Left cardiac atrium (tissue), 4 donors: ENCODE measurements around the gene KPNA3. TPM values are rescaled to one million over a fixed set of nuclear protein-coding genes. Genes with fewer than 3 reads are reported as not detected.
"Not testable (repeated sequence)": the region's sequence is repeated elsewhere in the genome, so short reads cannot be mapped to it uniquely, and the experiment has no call there.

Experiments
- ATAC-seq, 2 donors: fragments of 200-7000 bp; cut with Tn5 transposase; one replicate each; pipeline ENCODE4 v1.9.1; 2020; ENCODE audit warnings: mild to moderate bottlenecking in 2 of 2, moderate library complexity in 2 of 2
- DNase-seq: peaks from one replicate; pipeline ENCODE4 v3.0.0-alpha.2; 2020
- intact Hi-C, 2 donors: fragments of 100-400 bp; cut with DNase I; formaldehyde crosslinking; loops; one replicate each; pipeline versions ENCODE4 v1.14.1 to v1.15.1; 2022 to 2023
- total RNA-seq, 2 donors: library from RNA; stranded (reverse); fragmentation: NEBNext Ultra II Directional; extraction: Animal tissue kit (Norgen Biotek cat#: 25700); gene quantifications; one replicate each; pipeline ENCODE4 v1.2.1, GENCODE V29; 2021
- donor health status: DM: no; HTN: yes; CAD: no.
- donor health status: DM: no; HTN: yes; CAD: no; lungs with severe emphysema.
- donor health status: DM: yes; HTN: yes; CAD: no.
- donor health status: Dilated cardiomyopathy.

KPNA3 gene
- total RNA-seq, 2 donors from 2014 or later, result 39.3 to 44.9 TPM

- ATAC-seq (no peak), DNase-seq (no peak)
- intact Hi-C loops, result no loop called here
These were observed 19.0 kb upstream of the KPNA3 start for GRCh38 chr13:49811527-49811908.

DNA sequence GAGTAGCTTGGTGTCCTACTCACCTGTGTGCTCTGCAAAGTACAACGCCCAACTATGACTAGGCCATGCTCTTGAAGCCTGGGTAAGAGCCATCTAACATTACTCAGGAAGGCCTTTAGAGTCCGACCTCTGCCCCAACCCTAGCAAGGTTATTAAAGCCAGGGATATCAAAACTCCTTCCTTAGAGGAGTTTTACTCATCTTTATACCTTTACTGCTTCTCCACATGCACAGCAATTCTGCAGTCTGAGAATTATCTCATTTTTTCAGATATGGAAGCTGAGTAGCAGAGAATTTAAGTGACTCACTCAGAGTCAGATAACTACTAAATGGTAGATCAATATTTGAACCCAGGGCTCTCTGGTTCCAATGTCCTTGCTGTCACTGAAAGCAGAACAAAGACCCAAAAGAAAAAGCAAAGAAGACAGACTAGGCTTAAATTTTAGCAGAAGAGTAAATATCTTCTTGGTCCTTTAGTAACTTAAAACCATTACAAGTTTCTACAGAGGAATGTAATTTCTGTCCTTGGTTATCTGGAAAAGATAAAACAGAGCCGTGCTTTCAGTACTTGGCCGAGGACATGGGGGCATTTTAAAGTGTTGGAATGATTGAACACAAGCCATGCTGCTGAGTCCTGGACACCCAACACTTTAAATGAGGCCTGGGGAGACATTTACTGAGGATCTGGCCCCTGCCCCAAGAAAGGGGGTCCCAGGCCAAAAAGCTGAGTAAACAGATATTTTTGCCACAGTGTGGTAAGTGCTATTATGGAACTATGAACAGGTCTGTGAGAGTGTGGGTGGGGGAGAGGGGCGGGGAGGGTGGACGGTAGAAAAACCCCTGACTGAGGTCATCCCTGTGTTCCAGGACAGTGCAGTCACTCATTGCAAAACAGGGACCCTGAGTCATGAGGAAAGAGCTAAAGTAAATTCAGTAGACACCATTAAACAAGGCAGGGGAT lies 18.4 kb upstream of the KPNA3 start:
- DNase-seq (peak; percentile 34), ATAC-seq (peak; percentile 80 to 89)
- intact Hi-C loops, result no loop called here

DNA sequence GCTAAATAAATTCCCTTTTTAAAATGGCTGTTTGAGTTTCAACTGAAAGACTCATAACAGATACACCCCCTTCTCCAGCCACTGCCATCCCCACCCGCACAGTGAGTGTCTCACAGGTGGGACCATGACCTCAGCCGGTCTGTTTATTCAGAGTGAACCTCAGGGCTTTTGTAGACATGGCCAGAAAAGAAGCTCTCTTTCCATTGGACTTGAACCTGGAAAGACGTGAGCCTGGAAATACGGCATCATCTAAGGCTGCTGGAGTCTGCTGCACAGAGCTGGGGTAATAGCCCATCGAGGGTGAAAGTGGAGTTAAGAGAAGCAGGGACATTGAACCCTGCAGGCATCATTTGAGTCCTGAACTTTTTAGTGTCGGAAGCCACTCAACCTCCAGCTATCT lies 15.2 kb upstream of the KPNA3 start:
- intact Hi-C loops, result no loop called here
- DNase-seq, result no peak
- ATAC-seq, result no peak

GRCh38 chr13:49806126-49806536 lies 13.6 kb upstream of the KPNA3 start:
- intact Hi-C loops, result no loop called here
- DNase-seq (no peak), ATAC-seq (no peak)

- ATAC-seq, intact Hi-C loops, DNase-seq: not testable (repeated sequence)
These were observed 10.6 kb upstream of the KPNA3 start for GRCh38 chr13:49803047-49803446.

GRCh38 chr13:49802426-49802825 lies 9.9 kb upstream of the KPNA3 start:
- ATAC-seq (no peak), DNase-seq (no peak)
- intact Hi-C loops, result no loop called here

DNA sequence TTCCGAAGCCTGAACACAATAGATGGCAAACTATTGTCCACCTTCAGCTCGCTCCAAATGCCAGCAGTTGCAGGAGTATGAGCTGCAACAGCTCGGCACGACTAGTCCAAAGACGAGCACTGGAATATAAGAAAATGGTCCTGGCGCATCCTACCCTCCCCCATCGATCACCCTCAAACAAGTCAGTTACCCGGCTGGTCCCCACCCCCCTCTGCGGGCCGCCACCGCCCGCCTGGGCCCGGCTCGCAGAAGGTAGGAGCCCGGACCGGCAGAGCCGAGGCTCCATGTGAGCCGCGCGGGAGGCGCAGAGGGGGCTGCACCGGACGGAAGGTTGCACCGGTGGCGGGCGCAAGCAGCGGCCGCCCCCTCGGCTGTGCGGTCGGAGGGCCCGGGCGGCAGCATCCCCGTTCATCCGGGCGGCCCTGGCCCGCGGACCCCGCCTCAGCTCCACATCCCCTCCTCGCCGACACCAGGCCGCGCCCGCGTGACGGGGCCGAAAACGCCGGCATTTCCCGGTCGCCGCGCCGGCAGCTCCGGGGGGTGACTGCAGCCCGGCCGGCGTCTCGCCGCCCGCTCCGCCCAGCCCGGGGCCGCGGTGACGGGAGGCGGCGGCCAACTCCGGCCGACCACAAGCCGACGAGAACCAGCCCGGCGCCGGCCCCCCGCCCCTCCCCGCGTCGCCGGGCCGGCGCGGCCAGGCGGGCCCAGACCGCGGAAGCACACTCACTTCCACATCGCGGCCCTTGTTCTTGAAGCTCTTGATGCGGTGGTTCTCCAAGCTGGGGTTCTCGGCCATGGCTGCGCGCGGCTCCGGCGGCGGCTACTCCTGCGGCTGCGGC lies 552 bp downstream of the KPNA3 start:
- DNase-seq, result peak; percentile 53
- intact Hi-C loops, result loop anchor here in 1 of 2 donors (5.0 kb wide), 2 partner anchors 55 to 100 kb away; partner anchors contain the start of gene EBPL
- ATAC-seq, result peak; percentile 50 to 55

DNA sequence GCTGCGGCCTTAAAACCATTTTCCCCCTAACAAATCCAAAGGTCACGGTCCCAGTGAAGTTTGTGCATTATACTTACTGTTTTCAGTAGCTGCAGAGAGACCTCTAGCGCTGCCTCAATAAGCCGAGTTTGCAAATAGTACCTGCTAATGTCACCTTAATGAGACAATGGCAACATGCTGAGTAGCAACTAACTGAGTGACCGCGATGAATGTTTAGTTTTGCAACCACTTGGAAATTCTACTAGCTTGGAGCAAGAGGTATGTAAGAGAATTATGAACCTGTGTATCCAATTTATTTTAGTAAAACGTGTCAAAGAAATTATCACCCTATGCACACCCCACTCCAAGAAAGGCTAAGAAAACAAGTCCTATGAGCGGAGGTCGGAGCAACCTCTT lies 1.2 kb downstream of the KPNA3 start:
- ATAC-seq (no peak), DNase-seq (no peak)
- intact Hi-C loops, result loop anchor here in 1 of 2 donors (5.0 kb wide), 2 partner anchors 56 to 99 kb away; partner anchors contain the start of gene EBPL

- intact Hi-C loops, result loop anchor here in 1 of 2 donors (5.0 kb wide), 2 partner anchors 57 to 98 kb away; partner anchors contain the start of gene EBPL
- ATAC-seq (no peak), DNase-seq (no peak)
These were observed 2.5 kb downstream of the KPNA3 start for GRCh38 chr13:49789968-49790367.

GRCh38 chr13:49786401-49787008 lies 6.0 kb downstream of the KPNA3 start:
- intact Hi-C loops, result no loop called here
- no peak for DNase-seq
- no peak for ATAC-seq

GRCh38 chr13:49784886-49785570 lies 7.5 kb downstream of the KPNA3 start:
- ATAC-seq (no peak), DNase-seq (no peak)
- intact Hi-C loops, result no loop called here

DNA sequence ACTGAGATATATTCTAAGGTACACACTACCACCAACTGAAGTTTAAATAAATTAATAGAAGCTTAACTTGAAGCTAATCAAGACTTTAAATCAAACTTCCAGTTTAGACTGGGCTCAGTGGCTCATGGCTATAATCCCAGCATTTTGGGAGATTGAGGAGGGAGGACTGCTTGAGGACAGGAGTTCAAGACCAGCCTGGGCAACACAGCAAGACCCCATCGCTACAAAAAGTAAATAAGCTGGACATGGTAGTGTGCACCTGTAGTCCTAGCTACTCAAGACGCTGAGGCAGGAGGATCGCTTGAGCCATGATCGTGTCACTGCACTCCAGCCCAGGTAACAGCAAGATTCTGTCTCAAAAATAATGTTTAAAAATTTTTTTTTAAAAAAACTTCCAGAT lies 8.6 kb downstream of the KPNA3 start:
- intact Hi-C loops, result no loop called here
- ATAC-seq, result no peak
- no peak for DNase-seq

DNA sequence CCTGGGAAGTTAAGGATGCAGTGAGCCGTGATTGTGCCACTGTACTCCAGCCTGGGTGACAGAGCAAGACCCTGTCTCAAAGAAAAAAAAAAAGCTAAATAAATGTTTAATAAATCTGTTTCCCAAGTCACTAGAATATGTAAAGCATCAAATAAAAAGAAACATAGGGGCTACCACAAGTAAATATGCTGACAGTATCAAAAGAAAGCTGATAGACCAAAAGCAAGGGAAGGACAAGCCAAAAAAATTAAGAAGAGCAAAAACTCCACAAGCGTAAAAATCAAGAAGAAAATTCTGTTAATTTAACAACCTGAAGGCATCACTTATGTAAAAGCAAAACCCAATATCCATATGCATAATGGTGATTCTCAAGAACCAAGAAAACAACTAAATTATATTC lies 9.7 kb downstream of the KPNA3 start:
- no peak for DNase-seq
- ATAC-seq, result no peak
- intact Hi-C loops, result no loop called here

DNA sequence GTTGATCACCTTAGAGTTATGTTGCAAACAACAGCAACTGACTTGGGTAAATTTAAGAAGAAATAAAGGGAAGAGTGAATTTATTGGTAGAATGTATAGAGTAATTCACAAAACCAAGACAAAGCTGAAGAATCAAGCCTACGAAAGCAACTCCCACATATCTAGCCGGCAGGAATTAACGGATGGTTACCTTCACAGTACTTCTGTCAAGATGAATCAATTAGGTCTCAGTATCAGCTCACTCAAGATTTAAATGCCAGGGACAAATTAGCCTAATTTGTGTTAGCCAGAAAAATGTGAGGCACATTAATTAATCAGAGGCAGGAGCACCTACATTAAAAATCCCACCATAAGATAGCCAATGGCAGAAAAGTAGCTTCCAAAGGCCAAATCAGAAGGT lies 10.7 kb downstream of the KPNA3 start:
- intact Hi-C loops, result no loop called here
- ATAC-seq (no peak), DNase-seq (no peak)

- ATAC-seq (no peak), DNase-seq (no peak)
- intact Hi-C loops, result no loop called here
These were observed 12.8 kb downstream of the KPNA3 start for GRCh38 chr13:49779721-49780120.

GRCh38 chr13:49777746-49778614 lies 14.5 kb downstream of the KPNA3 start:
- intact Hi-C loops, result no loop called here
- DNase-seq (no peak), ATAC-seq (no peak)

DNA sequence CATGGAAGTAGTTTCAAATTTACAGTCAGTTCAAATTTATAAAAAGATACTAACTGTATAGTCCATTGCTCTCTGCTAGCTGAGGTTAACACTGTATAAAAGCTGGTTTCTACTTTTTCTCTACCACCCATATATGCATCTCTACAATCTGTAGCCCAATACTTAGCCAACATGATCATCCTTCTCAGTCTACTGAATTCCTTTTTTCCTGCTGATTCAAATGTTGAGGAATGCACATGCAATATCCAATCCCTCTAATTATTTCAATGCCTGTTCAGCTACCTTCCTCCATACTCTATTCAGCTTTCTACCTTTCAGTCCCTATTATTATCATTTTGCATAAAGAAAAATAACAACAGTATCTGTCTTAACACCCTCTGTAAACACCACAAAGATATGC lies 15.6 kb downstream of the KPNA3 start:
- ATAC-seq, result no peak
- no peak for DNase-seq
- intact Hi-C loops, result no loop called here

DNA sequence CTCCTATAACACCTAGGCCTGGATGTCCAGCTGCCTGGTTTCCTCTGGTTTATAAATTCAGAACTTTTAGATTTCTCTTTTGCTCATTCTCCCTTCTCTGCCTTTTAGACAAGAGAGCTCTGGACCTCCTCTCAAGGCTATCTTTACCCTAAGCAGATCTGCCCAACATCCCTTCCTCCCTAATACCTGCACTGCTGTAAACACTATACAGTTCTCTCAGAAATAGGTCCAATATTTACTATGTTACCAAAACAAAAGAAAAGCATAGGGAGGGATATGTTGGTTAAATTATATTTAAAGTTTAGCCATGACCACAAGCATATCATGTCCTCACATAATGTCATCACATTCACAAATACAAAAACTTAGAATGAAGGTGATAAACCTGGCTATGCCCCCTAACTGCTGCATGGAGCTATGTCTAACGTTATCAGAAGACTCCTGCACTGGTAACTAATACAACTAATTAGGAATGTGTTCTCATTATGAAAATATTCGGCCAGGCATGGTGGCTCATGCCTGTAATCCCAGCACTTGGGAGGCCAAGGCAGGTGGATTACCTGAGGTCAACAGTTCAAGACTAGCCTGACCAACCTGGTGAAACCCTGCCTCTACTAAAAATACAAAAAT lies 18.0 kb downstream of the KPNA3 start:
- ATAC-seq, result peak in 1 of 2 donors; percentile 42
- no peak for DNase-seq
- intact Hi-C loops, result no loop called here
